Activated naive CD4-positive, alpha-beta T cell treated with anti-CD3 and anti-CD28 coated beads, Interleukin-2, amount 50 U/mL, for 16 hours (primary cell): ENCODE results near the gene CASR.

Source experiments
- DNase-seq: peaks from one replicate; pipeline ENCODE4 v3.0.0-alpha.2; 2020

CASR gene

GRCh38 chr3:122310361-122310760 lies 126.9 kb downstream of the CASR start:
- no peak for DNase-seq

- no peak for DNase-seq
Observed at GRCh38 chr3:122312826-122313225, 129.4 kb downstream of the CASR start.

GRCh38 chr3:122313281-122313680 lies 129.8 kb downstream of the CASR start:
- no peak for DNase-seq

- DNase-seq: no peak
Observed at GRCh38 chr3:122314228-122314876, 130.9 kb downstream of the CASR start.

DNA sequence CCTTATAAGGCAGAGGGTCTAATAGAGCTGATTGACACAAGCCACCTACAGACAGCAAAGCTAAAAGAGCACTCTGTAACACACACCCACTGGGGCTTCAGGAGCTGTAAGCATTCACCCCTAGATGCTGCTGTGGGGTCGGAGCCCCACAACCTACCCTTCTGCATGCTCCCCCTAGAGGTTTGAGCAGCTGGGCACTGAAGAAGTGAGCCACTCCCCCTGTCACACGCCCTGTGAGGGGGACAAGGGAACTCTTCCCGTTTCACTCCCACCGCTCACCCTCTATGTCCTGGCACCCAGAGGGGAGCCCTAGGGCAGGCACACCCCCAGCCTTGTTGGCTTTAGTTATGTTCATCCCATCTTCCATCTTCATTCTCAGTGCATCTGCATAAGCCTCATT lies 132.2 kb downstream of the CASR start:
- DNase-seq: no peak

GRCh38 chr3:122316368-122316767 lies 132.9 kb downstream of the CASR start:
- DNase-seq: no peak

- no peak for DNase-seq
Observed at GRCh38 chr3:122318620-122319019, 135.2 kb downstream of the CASR start.

DNA sequence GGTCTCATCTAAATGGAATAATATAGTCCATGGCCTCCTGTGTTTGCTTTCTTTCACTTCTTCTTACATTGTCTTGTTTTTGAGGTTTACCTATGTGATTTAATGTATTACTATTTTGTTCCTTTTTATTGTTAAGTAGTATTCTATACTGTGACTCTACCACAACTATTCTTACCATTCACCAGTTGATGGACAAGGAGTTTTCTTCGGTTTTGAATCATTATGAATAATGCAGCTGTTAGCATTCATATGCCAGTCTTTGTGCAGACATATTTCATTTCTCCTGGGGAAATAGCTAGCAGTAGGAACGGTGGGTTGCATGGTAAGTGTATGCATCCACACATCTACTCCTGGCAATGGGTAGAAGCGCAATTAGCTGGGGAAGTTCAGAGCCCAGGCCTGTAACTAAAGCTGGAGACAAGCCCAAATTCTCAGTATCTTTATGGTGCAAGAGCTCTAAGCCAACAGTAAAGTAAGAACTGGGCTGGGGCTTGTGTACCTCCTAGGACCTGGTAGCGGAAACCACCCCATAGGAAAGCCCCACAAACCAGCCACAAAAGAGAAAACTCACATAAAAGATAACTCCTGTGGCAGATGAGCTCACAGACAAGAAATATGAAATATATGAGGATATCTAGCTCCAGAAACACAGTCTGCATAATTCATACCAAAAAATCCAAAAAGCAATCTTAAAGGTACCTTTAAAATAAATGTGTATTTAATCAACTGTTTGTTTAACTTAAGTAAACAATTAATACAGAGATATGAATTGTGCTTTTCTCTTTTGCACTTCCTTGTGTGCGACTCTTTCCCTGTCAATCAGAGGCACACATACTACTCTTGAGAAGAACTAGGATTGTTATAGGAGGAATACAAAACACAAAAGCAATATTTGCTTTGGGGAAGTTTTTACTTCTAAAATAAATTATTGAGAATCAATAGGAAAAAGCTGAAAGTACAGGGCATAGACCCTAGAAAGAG lies 138.9 kb downstream of the CASR start:
- peak; percentile 14 for DNase-seq

DNA sequence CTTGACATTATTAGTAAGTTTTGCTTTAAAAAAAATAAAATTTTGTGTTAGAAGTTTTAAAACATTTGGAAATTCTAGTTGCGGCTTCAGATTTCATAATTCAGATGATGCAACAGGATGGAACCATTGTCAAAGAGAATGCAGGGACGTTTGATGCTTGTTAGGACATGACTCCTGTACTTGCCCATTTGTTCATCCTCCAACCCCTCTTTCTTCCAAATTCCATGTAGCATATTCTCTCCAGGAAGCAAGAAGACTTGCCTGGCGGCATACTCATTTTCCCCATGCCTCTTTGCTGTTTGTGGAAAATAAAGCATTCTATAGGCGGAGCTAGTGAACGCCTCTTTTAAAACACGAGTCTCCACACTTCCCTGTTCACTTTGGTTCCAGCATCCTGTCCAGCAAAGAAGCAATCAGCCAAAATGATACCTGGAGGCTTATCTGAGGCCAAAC lies 141.4 kb downstream of the CASR start, which contains the start of gene CSTA:
Gene CSTA (plus strand): TSS at position 378 of the 453 bp plus-strand sequence. CDS start 45 bp downstream, at position 423.
- no peak for DNase-seq

DNA sequence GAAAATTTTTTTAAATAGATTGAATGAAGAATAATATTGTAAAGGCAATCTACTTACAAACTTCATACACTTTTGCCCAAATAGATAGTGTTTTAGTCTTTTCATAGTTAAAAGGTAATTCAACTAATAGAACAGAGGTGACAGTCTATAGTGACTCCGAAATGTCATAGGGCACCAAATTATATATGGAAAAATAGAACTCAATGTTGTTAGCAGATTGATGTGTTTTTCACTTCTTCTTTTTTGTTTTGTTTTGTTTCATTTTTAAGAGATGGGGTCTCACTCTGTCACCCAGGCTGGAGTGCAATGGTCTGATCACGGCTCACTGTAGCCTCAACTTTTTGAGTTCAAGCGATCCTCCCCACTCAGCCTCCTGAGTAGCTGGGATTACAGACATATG lies 142.3 kb downstream of the CASR start:
- DNase-seq: no peak

DNA sequence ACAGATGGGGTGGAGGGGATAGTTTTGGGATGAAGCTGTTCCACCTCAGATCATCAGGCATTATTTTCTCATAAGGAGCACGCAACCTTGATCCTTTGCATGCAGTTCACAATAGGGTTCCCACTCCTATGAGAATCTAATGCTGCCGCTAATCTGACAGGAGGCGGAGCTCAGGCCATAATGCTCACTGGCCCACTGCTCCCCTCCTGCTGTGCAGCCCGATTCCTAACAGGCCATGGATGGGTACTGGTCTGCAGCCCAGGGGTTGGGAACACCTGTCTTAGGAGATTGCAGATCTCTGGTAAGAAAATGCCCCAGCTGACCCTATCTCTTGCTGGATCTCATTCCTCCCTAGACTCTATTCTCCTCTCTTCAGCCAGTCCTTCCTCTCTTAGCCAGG lies 148.4 kb downstream of the CASR start:
- DNase-seq: no peak

DNA sequence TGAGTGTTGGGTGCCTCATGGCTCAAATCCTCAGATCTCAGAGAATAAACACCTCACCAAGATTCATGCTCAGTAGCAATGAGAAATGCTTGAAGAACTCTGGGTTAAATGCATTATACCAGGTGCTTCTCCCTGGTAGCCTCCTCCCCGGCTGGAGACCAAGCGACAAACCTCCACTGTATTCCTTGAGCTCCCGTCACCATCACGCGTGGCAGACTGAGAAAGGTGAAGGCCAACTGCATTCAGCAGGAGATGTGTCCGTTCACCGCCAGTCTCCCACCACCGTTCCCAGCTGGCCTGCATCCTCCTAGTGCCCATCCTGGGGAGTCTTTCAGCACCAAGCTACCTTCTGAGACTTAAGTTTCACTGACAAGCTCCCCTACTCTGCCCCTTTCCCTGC lies 149.1 kb downstream of the CASR start:
- DNase-seq: no peak
